Neuronal stem cell (in vitro differentiated cells): ENCODE data around the gene MEIKIN. TPM values are rescaled to one million over a fixed set of nuclear protein-coding genes. Genes with fewer than 3 reads are reported as not detected.

ENCODE experiments used
- DNase-seq: peaks from one replicate; pipeline ENCODE4 v3.0.0-alpha.2; 2013; ENCODE audit warnings: low spot score
- H2AFZ ChIP-seq: one replicate; pipeline ENCODE4 v1.6.1; 2013; ENCODE audit warnings: mild to moderate bottlenecking, low read length, inconsistent platforms
- H2AK5ac ChIP-seq: 2 replicates; pipeline ENCODE4 v1.6.1; 2013; ENCODE audit warnings: low read depth, mild to moderate bottlenecking, inconsistent platforms, low read length, moderate library complexity, mixed read lengths
- H2BK120ac ChIP-seq: 2 replicates; pipeline ENCODE4 v1.6.1; 2013; ENCODE audit warnings: low read depth, mild to moderate bottlenecking, inconsistent platforms, low read length, moderate library complexity, mixed read lengths
- H2BK12ac ChIP-seq: one replicate; pipeline ENCODE4 v1.6.1; 2013; ENCODE audit warnings: low read length, inconsistent platforms
- H2BK15ac ChIP-seq: 2 replicates; pipeline ENCODE4 v1.6.1; 2013; ENCODE audit warnings: mild to moderate bottlenecking, low read length, inconsistent platforms, mixed read lengths
- H2BK5ac ChIP-seq: one replicate; pipeline ENCODE4 v1.6.1; 2013; ENCODE audit warnings: inconsistent platforms, mild to moderate bottlenecking, low read length, moderate library complexity
- H3K14ac ChIP-seq: one replicate; pipeline ENCODE4 v1.6.1; 2013; ENCODE audit warnings: low read length, inconsistent platforms
- H3K18ac ChIP-seq: 2 replicates; pipeline ENCODE4 v1.6.1; 2013; ENCODE audit warnings: low read length, inconsistent platforms
- H3K23ac ChIP-seq: 2 replicates; pipeline ENCODE4 v1.6.1; 2013; ENCODE audit warnings: low read depth, mild to moderate bottlenecking, mixed read lengths, low read length, inconsistent platforms; ENCODE audit not compliant: poor library complexity
- H3K27ac ChIP-seq: replicated peaks from 3 replicates; pipeline ENCODE4 v1.5.1; 2013; ENCODE audit warnings: low read length, inconsistent platforms
- H3K27me3 ChIP-seq, 3 experiments: 2 replicates each; pipeline ENCODE4 v1.6.1; 2013; ENCODE audit warnings: low read length in 3 of 3, mild to moderate bottlenecking in 2 of 3, inconsistent platforms in 1 of 3, low read depth in 1 of 3, mixed read lengths in 1 of 3, moderate library complexity in 1 of 3; ENCODE audit not compliant: control insufficient read depth in 3 of 3, insufficient read depth in 3 of 3
- H3K36me3 ChIP-seq, 2 donors: replicated peaks in 1 of 2; 2 replicates each; pipeline ENCODE4 v1.6.1; 2013; ENCODE audit warnings: low read length in 2 of 2; ENCODE audit not compliant: control insufficient read depth in 2 of 2, insufficient read depth in 2 of 2
- H3K4ac ChIP-seq: 2 replicates; pipeline ENCODE4 v1.6.1; 2013; ENCODE audit warnings: inconsistent platforms, mild to moderate bottlenecking, low read length, moderate library complexity
- H3K4me1 ChIP-seq, 2 donors: 1 replicate in 1 of 2; 2 replicates in 1 of 2; pipeline ENCODE4 v1.6.1; 2013; ENCODE audit warnings: low read length in 2 of 2, low read depth in 1 of 2; ENCODE audit not compliant: control insufficient read depth in 2 of 2, insufficient read depth in 1 of 2
- H3K4me2 ChIP-seq: one replicate; pipeline ENCODE4 v1.6.1; 2013; ENCODE audit warnings: mild to moderate bottlenecking, low read length, inconsistent platforms; ENCODE audit not compliant: insufficient read depth, poor library complexity, severe bottlenecking
- H3K4me3 ChIP-seq, 2 donors: 2 replicates each; pipeline ENCODE4 v1.5.1; 2013; ENCODE audit warnings: low read length in 2 of 2, mild to moderate bottlenecking in 2 of 2, inconsistent platforms in 1 of 2, moderate library complexity in 1 of 2
- H3K79me1 ChIP-seq: one replicate; pipeline ENCODE4 v1.6.1; 2013; ENCODE audit warnings: low read depth, mild to moderate bottlenecking, inconsistent platforms, low read length, moderate library complexity
- H3K9ac ChIP-seq: one replicate; pipeline ENCODE4 v1.6.1; 2013; ENCODE audit warnings: mild to moderate bottlenecking, low read depth, low read length, inconsistent platforms; ENCODE audit not compliant: poor library complexity
- H3K9me3 ChIP-seq, 2 donors: replicated peaks in 1 of 2; 2 replicates each; pipeline versions ENCODE3 to v1.6.1; 2013; ENCODE audit warnings: low read length in 2 of 2, mild to moderate bottlenecking in 2 of 2, inconsistent platforms in 1 of 2, low read depth in 1 of 2, mixed read lengths in 1 of 2, moderate library complexity in 1 of 2; ENCODE audit not compliant: control insufficient read depth in 2 of 2, insufficient read depth in 1 of 2
- H4K8ac ChIP-seq: one replicate; pipeline ENCODE4 v1.6.1; 2013; ENCODE audit warnings: low read depth, mild to moderate bottlenecking, inconsistent platforms, low read length, moderate library complexity
- H4K91ac ChIP-seq: one replicate; pipeline ENCODE4 v1.6.1; 2013; ENCODE audit warnings: low read length, low read depth, mild to moderate bottlenecking, inconsistent platforms; ENCODE audit not compliant: poor library complexity
- WGBS, 2 donors: extraction: QIAGEN DNeasy Blood & Tissue Kit; methylation state at CpG; one replicate each; pipeline ENCODE4 v1.1.7; 2013; ENCODE audit warnings: missing lambda C conversion rate in 2 of 2, mixed read lengths in 1 of 2; ENCODE audit not compliant: insufficient read length in 2 of 2, insufficient replicate concordance in 1 of 2; ENCODE audit errors: extremely low coverage in 2 of 2; 5-methylcytosine and 5-hydroxymethylcytosine counted together
- polyA plus RNA-seq, 2 experiments: library from polyadenylated mRNA; stranded (reverse); fragments of 200-250 nt; gene quantifications; one replicate each; pipeline ENCODE4 v1.2.3, GENCODE V29; 2013

Gene MEIKIN, protein sequence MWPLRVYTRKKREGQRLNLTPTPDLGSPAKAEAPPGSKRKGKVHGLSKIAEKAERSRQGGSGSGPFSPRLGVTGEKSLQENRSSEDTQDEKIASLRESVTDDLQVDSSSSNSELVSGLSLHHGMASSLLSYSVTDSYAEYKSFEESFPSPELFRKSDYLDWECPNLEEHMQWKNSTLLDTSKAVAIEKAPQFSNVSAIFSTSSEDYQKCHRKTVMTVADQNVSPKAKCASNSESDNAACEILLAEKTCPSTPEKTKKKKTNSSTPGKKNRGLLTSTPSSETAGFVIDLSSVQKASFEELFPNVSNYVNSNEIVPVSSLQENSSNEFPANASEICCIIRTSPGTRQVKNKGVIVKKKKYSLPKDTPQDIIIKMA
- not detected for polyA plus RNA-seq (2013, experiment 1 of 2)
- polyA plus RNA-seq (2013, experiment 2 of 2): not detected

DNA sequence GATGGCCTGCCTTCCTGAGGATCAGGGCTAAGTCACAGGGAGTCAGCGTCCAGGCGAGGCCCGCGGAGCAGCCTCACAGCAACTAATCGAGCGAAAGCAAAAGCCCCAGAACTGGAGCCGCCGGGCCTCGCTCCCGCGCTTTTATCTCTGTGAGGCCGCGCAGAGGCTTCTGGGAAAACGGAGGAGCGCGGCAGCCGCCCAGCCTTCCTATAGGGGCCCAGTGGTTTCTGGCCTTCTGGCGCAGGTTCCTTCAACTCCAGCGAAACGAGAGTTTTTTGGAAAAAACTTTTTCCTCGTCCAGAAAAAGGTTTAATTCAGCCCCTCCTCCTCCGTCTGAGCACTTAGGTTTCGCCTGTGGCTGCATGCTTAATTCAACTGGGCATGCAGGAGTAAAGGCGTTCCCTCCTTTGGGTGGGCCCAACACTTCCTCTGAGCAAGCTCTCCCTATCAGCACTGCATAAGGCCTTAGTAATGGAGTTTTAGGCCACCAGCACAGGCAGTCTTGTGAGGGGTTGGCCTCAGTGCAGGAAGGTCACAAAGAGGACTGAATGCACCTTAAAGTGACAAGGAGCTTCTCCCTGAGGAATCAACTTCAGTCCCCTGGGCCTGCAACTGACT, at the start of gene MEIKIN:
TSS of gene MEIKIN (minus strand) at position 113 of the 618 bp plus-strand sequence. CDS start 158 bp downstream, outside the sequence.
- no CpG with 5 or more reads among the region's 24 CpGs for WGBS, 2 donors
- Histone ChIP-seq H3K27me3 (no peaks in the 10 kb centered on the region), H4K8ac (no peak within 1 kb of the TSS), H2AK5ac (no peak within 1 kb of the TSS), H3K36me3 (no peaks in the 10 kb centered on the region), H3K4me1 (no peaks in the 10 kb centered on the region), H3K9ac (no peak within 1 kb of the TSS), H3K4me3 (no peak within 1 kb of the TSS), H2BK15ac (no peak within 1 kb of the TSS), H3K14ac (no peak within 1 kb of the TSS), H3K27ac (no peak within 1 kb of the TSS), H3K79me1 (no peaks in the 10 kb centered on the region), H3K4me2 (no peak within 1 kb of the TSS), H3K23ac (no peak within 1 kb of the TSS), H2BK120ac (no peak within 1 kb of the TSS), H3K9me3 (no peaks in the 10 kb centered on the region), H3K4ac (no peak within 1 kb of the TSS), H2BK12ac (no peak within 1 kb of the TSS), H3K18ac (peak within 1 kb of the TSS; percentile 59), H4K91ac (no peak within 1 kb of the TSS), H2BK5ac (no peak within 1 kb of the TSS), H2AFZ (no peak within 1 kb of the TSS)
- no peak for DNase-seq

DNA sequence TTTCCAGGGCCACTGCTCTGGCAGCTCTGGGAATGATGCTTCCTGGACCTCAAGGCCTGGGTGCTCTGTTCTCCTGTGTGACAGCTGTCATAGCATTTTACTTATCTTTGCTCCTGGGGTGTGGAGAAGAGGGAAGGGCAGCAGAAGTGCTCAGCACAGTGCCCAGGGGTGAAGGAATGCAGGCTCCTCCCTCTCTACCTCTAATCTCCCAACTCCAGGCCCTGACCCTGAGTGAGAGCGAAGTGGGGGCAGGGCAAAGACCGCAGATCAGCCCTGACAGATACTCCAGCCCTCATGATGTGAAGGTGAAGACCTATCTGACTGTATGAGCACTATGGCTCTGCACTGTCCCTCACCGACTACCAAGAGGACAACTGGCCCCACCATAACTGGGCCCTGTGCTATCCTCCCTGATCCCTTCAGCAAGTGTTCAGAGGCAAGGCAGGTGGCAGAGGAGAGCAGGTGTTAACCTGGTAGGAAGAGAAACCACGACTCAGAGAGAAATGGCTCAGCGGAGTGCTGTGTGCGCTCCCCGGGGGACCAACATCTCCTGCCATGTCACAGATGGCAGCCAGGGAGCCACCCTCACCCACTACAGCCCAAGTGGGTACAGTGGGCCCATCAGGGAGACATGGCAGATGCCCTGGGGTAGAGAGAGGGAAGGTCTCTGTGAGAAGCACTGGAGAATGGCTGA, 49.2 kb upstream of the MEIKIN start:
- H3K4me1 ChIP-seq: peaks cover 0 to 10% of the 10 kb centered on the region in 2 donors
- H4K8ac ChIP-seq: no peak overlapping the region
- no peaks in the 10 kb centered on the region for H3K79me1 ChIP-seq
- no peak overlapping the region for H3K4me2 ChIP-seq
- H2BK5ac ChIP-seq: no peak overlapping the region
- no peak overlapping the region for H3K4ac ChIP-seq
- no peak overlapping the region for H2AFZ ChIP-seq
- no peak for DNase-seq
- no peak overlapping the region for H3K4me3 ChIP-seq
- peak overlapping the region; percentile 8 for H2BK15ac ChIP-seq
- H4K91ac ChIP-seq: no peak overlapping the region
- H3K23ac ChIP-seq: no peak overlapping the region
- H2BK120ac ChIP-seq: no peak overlapping the region
- H3K36me3 ChIP-seq: no peaks in the 10 kb centered on the region
- H2BK12ac ChIP-seq: no peak overlapping the region
- no peak overlapping the region for H3K27ac ChIP-seq
- H2AK5ac ChIP-seq: peak overlapping the region; percentile 54
- no peak overlapping the region for H3K14ac ChIP-seq
- peak overlapping the region; percentile 15 for H3K18ac ChIP-seq
- no peaks in the 10 kb centered on the region for H3K9me3 ChIP-seq
- peak overlapping the region; percentile 53 for H3K9ac ChIP-seq
- H3K27me3 ChIP-seq: no peaks in the 10 kb centered on the region
- WGBS, 2 donors: no CpG with 5 or more reads among the region's 7 CpGs

GRCh38 chr5:131994090-131994489, 48.6 kb upstream of the MEIKIN start:
- Histone ChIP-seq H3K4me1 (peaks cover 0 to 8% of the 10 kb centered on the region in 2 donors), H3K27ac (no peak overlapping the region), H3K18ac (no peak overlapping the region), H4K8ac (no peak overlapping the region), H2BK12ac (no peak overlapping the region), H3K23ac (peak overlapping the region; percentile 0), H2BK15ac (no peak overlapping the region), H3K4ac (no peak overlapping the region), H3K9ac (no peak overlapping the region), H3K4me2 (no peak overlapping the region), H3K27me3 (no peaks in the 10 kb centered on the region), H4K91ac (no peak overlapping the region), H2AK5ac (peak overlapping the region; percentile 35), H2BK5ac (no peak overlapping the region), H2AFZ (no peak overlapping the region), H3K9me3 (no peaks in the 10 kb centered on the region), H3K14ac (no peak overlapping the region), H3K79me1 (no peaks in the 10 kb centered on the region), H2BK120ac (no peak overlapping the region), H3K36me3 (no peaks in the 10 kb centered on the region), H3K4me3 (no peak overlapping the region)
- no peak for DNase-seq
- WGBS, 2 donors: no CpG with 5 or more reads among the region's 7 CpGs

- H3K4me2 ChIP-seq: no peak overlapping the region
- no peak overlapping the region for H2BK15ac ChIP-seq
- no CpG with 5 or more reads among the region's 4 CpGs for WGBS, 2 donors
- no peak overlapping the region for H3K4me3 ChIP-seq
- no peak overlapping the region for H4K91ac ChIP-seq
- no peak overlapping the region for H2BK12ac ChIP-seq
- H3K9ac ChIP-seq: no peak overlapping the region
- H3K27ac ChIP-seq: no peak overlapping the region
- no peaks in the 10 kb centered on the region for H3K36me3 ChIP-seq
- no peak overlapping the region for H4K8ac ChIP-seq
- H3K27me3 ChIP-seq: no peaks in the 10 kb centered on the region
- H3K23ac ChIP-seq: peak overlapping the region; percentile 0
- H3K4me1 ChIP-seq: peaks cover 0 to 8% of the 10 kb centered on the region in 2 donors
- H2AFZ ChIP-seq: no peak overlapping the region
- H3K79me1 ChIP-seq: no peaks in the 10 kb centered on the region
- H3K18ac ChIP-seq: no peak overlapping the region
- DNase-seq: no peak
- H3K14ac ChIP-seq: no peak overlapping the region
- no peaks in the 10 kb centered on the region for H3K9me3 ChIP-seq
- no peak overlapping the region for H3K4ac ChIP-seq
- H2BK5ac ChIP-seq: no peak overlapping the region
- peak overlapping the region; percentile 35 for H2AK5ac ChIP-seq
- H2BK120ac ChIP-seq: no peak overlapping the region
Observed at GRCh38 chr5:131993676-131994075, 48.2 kb upstream of the MEIKIN start.
